ENCODE data around the gene MTA3. TPM values are rescaled to one million over a fixed set of nuclear protein-coding genes. Genes with fewer than 3 reads are reported as not detected.

MTA3 gene
- total RNA-seq, 2 experiments from 2014 or later: 20.9 to 21.5 TPM

GRCh38 chr2:42747422-42747821, 179.0 kb downstream of the MTA3 start:
- CTCF ChIA-PET: no interaction called here
- H3K9me3 Mint-ChIP-seq: peaks cover 6% of the 10 kb centered on the region
- no peaks in the 10 kb centered on the region for H3K4me1 Mint-ChIP-seq
- H3K36me3 Mint-ChIP-seq (ENCODE audit: low read depth): peaks cover 9% of the 10 kb centered on the region
- no peaks in the 10 kb centered on the region for H3K27me3 Mint-ChIP-seq
- POLR2A ChIA-PET: no interaction called here
- H3K27ac Mint-ChIP-seq: no peak overlapping the region
- no peak for DNase-seq
- H3K4me3 Mint-ChIP-seq: no peak overlapping the region

- DNase-seq: no peak
- no peaks in the 10 kb centered on the region for H3K36me3 Mint-ChIP-seq (ENCODE audit: low read depth)
- no peak overlapping the region for H3K27ac Mint-ChIP-seq
- ChIA-PET POLR2A (no interaction called here), CTCF (no interaction called here)
- no peaks in the 10 kb centered on the region for H3K9me3 Mint-ChIP-seq
- H3K4me3 Mint-ChIP-seq: no peak overlapping the region
- no peaks in the 10 kb centered on the region for H3K27me3 Mint-ChIP-seq
- H3K4me1 Mint-ChIP-seq: no peaks in the 10 kb centered on the region
Measured at GRCh38 chr2:42748840-42749239, 180.4 kb downstream of the MTA3 start.

GRCh38 chr2:42752314-42752713, 183.9 kb downstream of the MTA3 start:
- no peak for DNase-seq
- H3K36me3 Mint-ChIP-seq (ENCODE audit: low read depth): no peaks in the 10 kb centered on the region
- no peak overlapping the region for H3K27ac Mint-ChIP-seq
- POLR2A ChIA-PET: interaction anchor here (0.6 to 1.2 kb wide), 2 partner anchors 58 to 76 kb away, joined by 3 to 4 read pairs; no protein-coding TSS in a partner anchor
- CTCF ChIA-PET: no interaction called here
- H3K4me3 Mint-ChIP-seq: no peak overlapping the region
- no peaks in the 10 kb centered on the region for H3K4me1 Mint-ChIP-seq
- no peaks in the 10 kb centered on the region for H3K9me3 Mint-ChIP-seq
- H3K27me3 Mint-ChIP-seq: no peaks in the 10 kb centered on the region

- POLR2A ChIA-PET: interaction anchor here (1.2 kb wide), 1 partner anchor 57 kb away, joined by 3 read pairs; no protein-coding TSS in a partner anchor
- H3K4me1 Mint-ChIP-seq: no peaks in the 10 kb centered on the region
- CTCF ChIA-PET: no interaction called here
Measured at GRCh38 chr2:42752816-42753813, 184.7 kb downstream of the MTA3 start.

GRCh38 chr2:42754021-42754775, 185.8 kb downstream of the MTA3 start:
- Mint-ChIP-seq H3K27ac (no peak overlapping the region), H3K4me1 (no peaks in the 10 kb centered on the region), H3K27me3 (no peaks in the 10 kb centered on the region), H3K36me3 (ENCODE audit: low read depth) (no peaks in the 10 kb centered on the region), H3K9me3 (no peaks in the 10 kb centered on the region), H3K4me3 (no peak overlapping the region)
- CTCF ChIA-PET: no interaction called here
- DNase-seq: no peak
- POLR2A ChIA-PET: no interaction called here

More at GRCh38 chr2:42752816-42753813, 184.7 kb downstream of the MTA3 start:
- no peaks in the 10 kb centered on the region for H3K27me3 Mint-ChIP-seq
- H3K9me3 Mint-ChIP-seq: no peaks in the 10 kb centered on the region
- no peaks in the 10 kb centered on the region for H3K36me3 Mint-ChIP-seq (ENCODE audit: low read depth)
- H3K4me3 Mint-ChIP-seq: no peak overlapping the region
- DNase-seq: no peak
- H3K27ac Mint-ChIP-seq: no peak overlapping the region

GRCh38 chr2:42754776-42755140, 186.3 kb downstream of the MTA3 start:
- no peaks in the 10 kb centered on the region for H3K4me1 Mint-ChIP-seq
- no peaks in the 10 kb centered on the region for H3K36me3 Mint-ChIP-seq (ENCODE audit: low read depth)
- no peaks in the 10 kb centered on the region for H3K9me3 Mint-ChIP-seq
- no peak overlapping the region for H3K4me3 Mint-ChIP-seq
- H3K27me3 Mint-ChIP-seq: no peaks in the 10 kb centered on the region
- ChIA-PET POLR2A (no interaction called here), CTCF (no interaction called here)
- no peak for DNase-seq
- H3K27ac Mint-ChIP-seq: no peak overlapping the region

- no peak overlapping the region for H3K4me3 Mint-ChIP-seq
- no peaks in the 10 kb centered on the region for H3K9me3 Mint-ChIP-seq
- no peaks in the 10 kb centered on the region for H3K36me3 Mint-ChIP-seq (ENCODE audit: low read depth)
- no peaks in the 10 kb centered on the region for H3K4me1 Mint-ChIP-seq
- ChIA-PET POLR2A (no interaction called here), CTCF (no interaction called here)
- H3K27ac Mint-ChIP-seq: no peak overlapping the region
- no peaks in the 10 kb centered on the region for H3K27me3 Mint-ChIP-seq
- no peak for DNase-seq
Measured at GRCh38 chr2:42755191-42755880, 186.9 kb downstream of the MTA3 start.

- no peak for DNase-seq
- no peaks in the 10 kb centered on the region for H3K9me3 Mint-ChIP-seq
- H3K4me1 Mint-ChIP-seq: no peaks in the 10 kb centered on the region
- POLR2A ChIA-PET: no interaction called here
- no peaks in the 10 kb centered on the region for H3K36me3 Mint-ChIP-seq (ENCODE audit: low read depth)
- H3K4me3 Mint-ChIP-seq: no peak overlapping the region
- H3K27me3 Mint-ChIP-seq: no peaks in the 10 kb centered on the region
- CTCF ChIA-PET: no interaction called here
- H3K27ac Mint-ChIP-seq: no peak overlapping the region
Measured at GRCh38 chr2:42756150-42756775, 187.8 kb downstream of the MTA3 start.

- Mint-ChIP-seq H3K4me1 (no peaks in the 10 kb centered on the region), H3K36me3 (ENCODE audit: low read depth) (no peaks in the 10 kb centered on the region), H3K4me3 (no peak overlapping the region), H3K27ac (no peak overlapping the region), H3K9me3 (no peaks in the 10 kb centered on the region), H3K27me3 (no peaks in the 10 kb centered on the region)
- DNase-seq: no peak
- ChIA-PET POLR2A (no interaction called here), CTCF (no interaction called here)
Measured at GRCh38 chr2:42756966-42757513, 188.6 kb downstream of the MTA3 start.

- CTCF ChIA-PET: no interaction called here
Measured at GRCh38 chr2:42757981-42758740, 189.7 kb downstream of the MTA3 start.

GRCh38 chr2:42758751-42759150, 190.3 kb downstream of the MTA3 start:
- H3K4me1 Mint-ChIP-seq: no peaks in the 10 kb centered on the region
- ChIA-PET CTCF (no interaction called here), POLR2A (no interaction called here)
- no peak for DNase-seq
- no peaks in the 10 kb centered on the region for H3K36me3 Mint-ChIP-seq (ENCODE audit: low read depth)
- H3K27me3 Mint-ChIP-seq: no peaks in the 10 kb centered on the region
- H3K9me3 Mint-ChIP-seq: no peaks in the 10 kb centered on the region
- no peak overlapping the region for H3K4me3 Mint-ChIP-seq
- H3K27ac Mint-ChIP-seq: no peak overlapping the region

More at GRCh38 chr2:42757981-42758740, 189.7 kb downstream of the MTA3 start:
- POLR2A ChIA-PET: no interaction called here
- no peak overlapping the region for H3K27ac Mint-ChIP-seq
- no peaks in the 10 kb centered on the region for H3K4me1 Mint-ChIP-seq
- no peak overlapping the region for H3K4me3 Mint-ChIP-seq
- DNase-seq: no peak
- H3K9me3 Mint-ChIP-seq: no peaks in the 10 kb centered on the region
- H3K36me3 Mint-ChIP-seq (ENCODE audit: low read depth): no peaks in the 10 kb centered on the region
- H3K27me3 Mint-ChIP-seq: no peaks in the 10 kb centered on the region

GRCh38 chr2:42761554-42761953, 193.1 kb downstream of the MTA3 start:
- no peak overlapping the region for H3K27ac Mint-ChIP-seq
- H3K27me3 Mint-ChIP-seq: no peaks in the 10 kb centered on the region
- H3K36me3 Mint-ChIP-seq (ENCODE audit: low read depth): no peaks in the 10 kb centered on the region
- no peak overlapping the region for H3K4me3 Mint-ChIP-seq
- DNase-seq: no peak
- H3K9me3 Mint-ChIP-seq: no peaks in the 10 kb centered on the region
- no peaks in the 10 kb centered on the region for H3K4me1 Mint-ChIP-seq
- POLR2A ChIA-PET: no interaction called here
- CTCF ChIA-PET: no interaction called here
